Right hindlimb (tissue), 1 donor: Measurements from ENCODE around the gene DPH5.
"Not testable (repeated sequence)": the region's sequence is repeated elsewhere in the genome, so short reads cannot be mapped to it uniquely, and the experiment has no call there.

Experiments used
- DNase-seq: peaks from one replicate; pipeline ENCODE4 v3.0.0-alpha.2; 2018

Gene DPH5

DNA sequence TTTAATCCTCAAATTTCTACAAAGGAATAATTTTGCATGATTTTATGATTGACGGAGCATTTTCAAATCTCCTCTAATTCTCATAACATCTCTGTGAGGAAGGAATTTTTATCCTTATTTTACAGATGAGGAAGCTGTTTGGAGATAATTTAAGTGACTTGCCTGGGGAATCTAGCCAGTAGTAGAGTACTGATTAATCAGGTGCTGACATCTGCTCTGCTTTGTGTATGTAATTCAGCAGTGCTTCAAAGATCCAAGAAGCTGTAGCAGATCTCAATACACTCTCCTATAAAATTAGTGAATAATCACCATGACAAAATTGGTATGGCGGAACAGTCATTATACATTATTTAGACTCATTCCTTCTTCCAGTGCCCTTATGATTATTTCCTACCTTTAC lies 46.0 kb downstream of the DPH5 start:
- DNase-seq, result no peak

GRCh38 chr1:100976936-100977335 lies 48.6 kb downstream of the DPH5 start:
- DNase-seq, result no peak

DNA sequence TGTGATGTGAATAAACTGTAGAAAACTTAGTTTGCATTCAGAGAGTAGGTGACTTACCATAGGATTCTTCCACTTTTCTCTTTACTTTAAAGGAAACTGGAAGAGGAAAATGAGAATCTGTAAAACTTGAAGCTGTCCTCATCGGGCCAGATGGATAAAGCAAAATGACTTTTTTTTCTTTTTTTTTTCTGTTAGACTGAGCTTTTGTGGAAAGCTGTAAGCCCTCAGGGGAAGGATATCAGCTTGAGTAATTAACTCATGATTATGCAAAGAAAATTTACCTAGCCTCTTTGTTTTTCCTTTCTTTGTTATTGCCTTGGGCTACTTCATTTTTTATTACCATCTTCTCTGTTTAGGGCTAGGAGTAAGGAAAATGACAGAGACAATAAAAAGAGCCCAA lies 53.4 kb downstream of the DPH5 start:
- DNase-seq, result no peak

- DNase-seq, result no peak
Observed at GRCh38 chr1:100971021-100971420, 54.6 kb downstream of the DPH5 start.

- no peak for DNase-seq
Observed at GRCh38 chr1:100969327-100969726, 56.3 kb downstream of the DPH5 start.

DNA sequence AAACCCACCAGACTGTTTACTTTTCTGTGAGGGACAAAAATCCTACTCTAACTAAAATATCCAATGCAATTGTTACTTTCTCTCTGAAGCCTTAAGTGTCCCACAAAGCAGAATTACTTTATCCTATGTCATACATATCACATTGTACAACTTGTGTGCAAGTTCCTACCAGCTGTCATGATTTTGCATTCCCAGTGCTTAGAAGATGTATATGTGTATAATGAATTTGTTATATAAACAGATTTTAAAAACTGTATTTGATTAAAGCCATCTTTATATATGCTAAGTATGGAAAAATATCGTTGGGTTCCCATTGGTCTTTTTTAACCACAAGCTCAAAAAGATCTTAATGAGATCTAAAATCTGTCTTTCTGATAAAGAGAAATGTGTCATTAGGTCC lies 57.0 kb downstream of the DPH5 start:
- no peak for DNase-seq

- DNase-seq, result no peak
Observed at GRCh38 chr1:100960098-100960497, 65.5 kb downstream of the DPH5 start.

- no peak for DNase-seq
Observed at GRCh38 chr1:100959502-100960060, 66.0 kb downstream of the DPH5 start.

GRCh38 chr1:100955322-100955721 lies 70.3 kb downstream of the DPH5 start:
- no peak for DNase-seq

- no peak for DNase-seq
Observed at GRCh38 chr1:100953960-100954730, 71.4 kb downstream of the DPH5 start.

DNA sequence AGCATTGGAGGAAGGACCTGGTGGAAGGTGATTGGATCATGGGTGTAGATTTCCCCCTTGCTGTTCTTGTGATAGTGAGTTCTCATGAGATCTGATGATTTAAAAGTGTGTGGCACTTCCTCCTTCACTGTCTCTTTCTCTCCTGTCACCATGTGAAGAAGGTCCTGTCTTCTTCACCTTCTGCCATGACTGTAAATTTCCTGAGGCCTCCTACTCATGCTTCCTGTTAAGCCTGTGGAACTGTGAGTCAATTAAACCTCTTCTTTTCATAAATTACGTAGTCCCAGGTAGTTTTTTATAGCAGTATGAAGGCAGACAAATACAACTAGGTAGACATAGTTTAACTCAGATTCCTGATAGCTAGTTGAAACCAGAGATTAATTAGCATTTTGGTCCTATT lies 72.6 kb downstream of the DPH5 start:
- DNase-seq, result not testable (repeated sequence)

GRCh38 chr1:100952104-100952745 lies 73.4 kb downstream of the DPH5 start:
- DNase-seq, result no peak

- peak; percentile 45 for DNase-seq
Observed at GRCh38 chr1:100950781-100951180, 74.8 kb downstream of the DPH5 start.

DNA sequence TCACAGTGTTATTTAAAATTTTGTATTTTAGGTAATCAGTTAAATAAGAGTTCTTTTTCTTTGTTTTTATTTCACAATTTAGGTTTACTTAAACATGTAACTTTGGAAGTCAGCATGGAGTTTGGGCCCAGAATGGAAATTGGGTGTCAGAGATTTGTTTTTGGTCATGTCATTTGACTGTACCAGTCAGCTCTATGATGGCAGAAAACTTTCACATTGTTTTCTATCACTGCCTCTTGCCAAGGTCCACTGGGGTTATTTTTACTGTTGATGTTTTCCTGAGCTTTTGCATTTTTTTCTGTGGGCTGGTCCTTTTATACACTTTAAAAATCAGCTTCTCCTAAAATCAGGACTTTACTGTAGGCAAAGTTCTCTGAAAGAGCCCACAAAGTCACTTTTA lies 75.2 kb downstream of the DPH5 start:
- no peak for DNase-seq

DNA sequence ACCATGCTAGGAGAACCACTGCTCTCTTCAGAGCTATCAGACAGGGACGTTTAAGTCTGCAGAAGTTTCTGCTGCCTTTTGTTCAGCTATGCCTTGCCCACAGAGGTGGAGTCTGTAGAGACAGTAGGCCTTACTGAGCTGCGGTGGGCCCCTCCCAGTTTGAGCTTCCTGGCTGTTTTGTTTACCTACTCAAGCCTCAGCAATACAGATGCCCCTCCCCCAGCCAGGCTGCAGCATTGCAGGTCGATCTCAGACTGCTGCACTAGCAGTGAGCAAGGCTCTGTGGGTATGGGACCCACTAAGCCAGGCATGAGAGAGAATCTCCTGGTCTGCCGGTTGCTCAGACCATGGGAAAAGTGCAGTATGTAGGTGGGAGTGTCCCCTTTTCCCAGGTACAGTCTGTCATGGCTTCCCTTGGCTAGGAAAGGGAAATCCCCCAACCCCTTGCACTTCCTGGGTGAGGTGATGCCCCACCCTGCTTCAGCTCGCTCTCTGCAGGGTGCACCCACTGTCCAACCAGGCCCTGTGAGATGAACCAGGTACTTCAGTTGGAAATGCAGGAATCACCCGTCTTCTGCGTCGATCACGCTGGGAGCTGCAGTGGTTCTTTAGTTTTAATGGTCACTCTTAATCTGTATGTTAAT lies 75.9 kb downstream of the DPH5 start:
- DNase-seq, result not testable (repeated sequence)

DNA sequence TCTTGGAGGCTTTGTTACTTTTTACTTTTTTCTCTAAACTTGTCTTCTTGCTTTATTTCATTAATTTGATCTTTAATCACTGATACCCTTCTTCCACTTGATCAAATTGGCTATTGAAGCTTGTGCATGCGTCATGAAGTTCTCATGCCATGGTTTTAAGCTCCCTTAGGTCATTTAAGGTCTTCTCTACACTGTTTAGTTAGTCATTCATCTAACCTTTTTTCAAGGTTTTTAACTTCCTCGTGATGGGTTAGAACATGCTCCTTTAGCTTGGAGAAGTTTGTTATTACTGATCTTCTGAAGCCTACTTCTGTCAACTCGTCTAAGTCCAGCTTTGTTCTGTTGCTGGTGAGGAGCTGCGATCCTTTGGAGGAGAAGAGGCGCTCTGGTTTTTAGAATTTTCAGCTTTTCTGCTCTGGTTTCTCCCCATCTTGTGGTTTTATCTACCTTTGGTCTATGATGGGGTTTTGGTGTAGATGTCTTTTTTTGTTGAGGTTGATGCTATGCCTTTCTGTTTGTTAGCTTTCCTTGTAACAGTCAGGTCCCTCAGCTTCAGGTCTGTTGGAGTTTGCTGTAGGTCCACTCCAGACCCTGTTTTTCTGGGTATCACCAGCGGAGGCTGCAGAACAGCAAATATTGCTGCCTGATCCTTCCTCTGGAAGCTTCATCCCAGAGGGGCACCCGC lies 76.7 kb downstream of the DPH5 start:
- DNase-seq, result not testable (repeated sequence)

DNA sequence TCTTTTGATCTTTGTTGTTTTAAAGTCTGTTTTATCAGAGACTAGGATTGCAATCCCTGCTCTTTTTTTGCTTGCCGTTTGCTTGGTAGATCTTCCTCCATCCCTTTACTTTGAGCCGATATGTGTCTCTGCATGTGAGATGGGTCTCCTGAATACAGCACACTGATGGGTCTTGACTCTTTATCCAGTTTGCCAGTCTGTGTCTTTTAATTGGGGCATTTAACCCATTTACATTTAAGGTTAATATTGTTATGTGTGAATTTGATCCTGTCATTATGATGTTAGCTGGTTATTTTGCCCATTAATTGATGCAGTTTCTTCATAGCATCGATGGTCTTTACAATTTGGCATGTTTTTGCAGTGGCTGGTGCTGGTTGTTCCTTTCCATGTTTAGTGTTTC lies 77.8 kb downstream of the DPH5 start:
- not testable (repeated sequence) for DNase-seq

GRCh38 chr1:100946064-100946463 lies 79.5 kb downstream of the DPH5 start:
- not testable (repeated sequence) for DNase-seq

GRCh38 chr1:100943533-100943932 lies 82.1 kb downstream of the DPH5 start:
- no peak for DNase-seq

GRCh38 chr1:100942304-100943046 lies 83.1 kb downstream of the DPH5 start:
- no peak for DNase-seq

GRCh38 chr1:100941580-100942216 lies 83.9 kb downstream of the DPH5 start:
- DNase-seq, result no peak

DNA sequence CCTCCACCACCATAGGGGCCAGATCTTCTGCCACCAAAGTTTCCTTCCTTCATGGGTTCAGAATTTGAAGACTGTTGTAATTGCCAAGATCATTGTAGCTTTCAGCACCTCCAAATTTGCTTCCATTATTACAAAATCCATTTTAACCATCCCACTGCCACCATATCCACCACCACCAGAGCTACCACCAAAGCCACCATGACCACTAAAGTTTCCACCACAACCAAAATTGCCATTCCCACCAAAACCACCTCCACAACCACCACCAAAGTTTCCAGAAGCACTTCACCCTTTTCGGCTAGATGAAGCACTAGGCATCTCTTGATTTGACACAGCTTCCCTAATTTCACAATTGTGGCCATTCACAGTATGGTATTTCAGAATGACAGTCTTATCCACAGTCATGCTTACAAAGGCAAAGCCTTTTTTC lies 84.5 kb downstream of the DPH5 start:
- no peak for DNase-seq
